GM04504 (cell line): ENCODE results near the gene ZNF311.
"Not testable (repeated sequence)": the region's sequence is repeated elsewhere in the genome, so short reads cannot be mapped to it uniquely, and the experiment has no call there.

Experiments
- DNase-seq: peaks from one replicate; pipeline ENCODE4 v3.0.0-alpha.2; 2012; ENCODE audit warnings: low read depth

ZNF311 gene

DNA sequence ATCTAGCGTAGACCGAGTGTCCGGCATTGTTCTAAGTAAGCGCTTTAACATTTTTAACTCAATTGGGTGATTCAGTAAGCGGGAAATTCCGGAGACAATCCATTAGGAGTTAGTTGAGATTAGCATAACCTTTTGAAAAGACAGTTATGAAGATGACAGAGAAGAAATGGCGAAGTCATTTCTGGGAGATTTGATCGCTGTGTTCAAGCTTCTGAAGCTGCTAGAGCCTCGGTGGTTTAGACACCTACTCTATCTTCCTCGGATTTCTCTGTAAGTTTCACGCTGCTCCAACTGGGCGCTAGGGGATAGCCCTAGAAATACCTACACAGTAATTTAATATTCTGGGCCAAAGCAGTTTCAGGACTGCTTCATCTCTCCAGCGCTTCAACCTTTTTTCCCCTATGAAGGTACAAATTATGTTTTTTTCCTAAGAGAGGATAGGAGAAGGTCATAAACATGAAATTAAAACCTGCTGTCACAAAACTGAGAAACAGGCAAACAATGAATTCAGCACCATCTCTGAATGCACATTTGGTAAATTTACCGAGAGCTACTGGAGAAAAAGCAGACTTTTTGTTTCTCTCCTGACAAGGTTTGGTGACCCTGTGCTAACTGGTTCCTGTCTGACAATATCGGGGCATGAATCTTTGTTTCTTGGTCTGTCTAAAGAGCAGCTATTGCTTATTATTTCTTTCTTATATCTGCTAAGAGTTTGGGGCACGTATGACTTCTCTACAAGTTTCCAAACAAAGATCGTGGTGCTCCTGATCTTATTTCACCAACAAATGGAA is 22.4 kb downstream of the ZNF311 start:
- DNase-seq = peak; percentile 24

DNA sequence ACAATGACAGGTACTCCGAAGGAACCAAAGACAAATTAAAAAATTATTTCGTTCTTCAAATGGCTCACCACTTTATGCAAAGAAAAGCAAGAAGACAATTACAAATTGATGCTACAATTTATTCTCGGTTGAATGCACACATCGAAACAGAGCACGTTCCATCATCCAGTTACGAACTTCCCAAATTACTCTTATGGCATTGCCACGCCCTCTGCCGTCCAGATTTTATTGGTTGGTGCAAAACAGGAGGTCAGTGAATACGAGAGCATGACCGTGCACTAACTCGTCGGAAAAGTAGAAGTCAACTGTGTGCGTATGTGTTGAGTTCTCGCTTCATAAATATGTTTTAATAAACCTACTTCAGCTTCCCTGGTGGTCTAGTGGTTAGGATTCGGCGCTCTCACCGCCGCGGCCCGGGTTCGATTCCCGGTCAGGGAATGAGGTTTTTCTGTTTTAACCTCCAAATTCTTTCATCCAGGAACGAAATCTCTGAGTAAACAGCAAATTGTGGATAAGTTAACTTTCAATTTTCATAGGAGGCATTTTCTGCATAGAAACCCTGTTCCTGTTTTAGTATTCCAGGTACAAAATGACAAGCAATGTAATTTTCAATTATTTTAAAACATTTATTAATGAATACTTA is 23.2 kb downstream of the ZNF311 start:
- peak; percentile 71 for DNase-seq

DNA sequence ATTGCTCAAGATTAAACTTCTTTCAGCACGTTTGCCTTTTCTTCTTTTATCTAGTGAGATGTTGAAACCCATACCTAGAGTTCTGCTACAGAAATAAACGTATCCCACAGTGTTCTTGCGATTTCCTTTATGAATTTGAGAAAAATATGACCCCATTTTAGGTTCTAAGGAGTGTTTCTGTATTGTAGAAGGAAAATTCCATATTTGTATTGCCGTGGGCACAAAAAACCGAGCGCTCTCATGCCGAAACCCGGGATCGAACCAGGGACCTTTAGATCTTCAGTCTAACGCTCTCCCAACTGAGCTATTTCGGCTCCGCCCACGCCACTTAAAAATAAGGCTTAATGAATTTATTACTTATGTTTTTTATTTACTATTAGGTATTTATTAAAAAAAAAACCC is 23.7 kb downstream of the ZNF311 start:
- peak; percentile 30 for DNase-seq

DNA sequence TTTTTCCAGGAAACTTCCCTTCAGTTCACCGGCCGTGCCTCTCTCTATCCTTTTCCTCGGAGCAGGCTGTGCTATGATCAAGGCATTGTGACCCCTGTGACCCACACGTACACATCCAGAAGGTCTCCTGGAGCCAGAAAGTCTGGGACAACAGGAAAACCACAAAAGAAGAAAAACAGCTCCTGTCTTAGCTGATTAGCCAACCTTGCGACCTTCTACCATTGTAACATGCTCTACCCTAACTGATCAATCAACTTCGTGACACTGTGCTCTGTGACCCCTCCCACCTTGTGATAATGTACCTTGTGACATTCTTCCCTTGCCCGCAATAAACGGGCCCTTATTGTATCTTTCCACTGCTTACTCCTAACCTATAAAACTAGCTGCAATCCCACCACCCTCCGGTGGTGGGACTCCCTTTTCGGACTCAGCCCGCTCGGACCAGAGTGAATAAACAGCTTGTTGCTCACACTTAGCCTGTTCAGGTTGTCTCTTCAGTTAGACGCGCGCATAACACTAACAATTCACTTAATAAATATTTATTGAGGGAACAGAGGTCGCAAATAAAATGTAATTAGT is 24.2 kb downstream of the ZNF311 start:
- DNase-seq = peak; percentile 27

DNA sequence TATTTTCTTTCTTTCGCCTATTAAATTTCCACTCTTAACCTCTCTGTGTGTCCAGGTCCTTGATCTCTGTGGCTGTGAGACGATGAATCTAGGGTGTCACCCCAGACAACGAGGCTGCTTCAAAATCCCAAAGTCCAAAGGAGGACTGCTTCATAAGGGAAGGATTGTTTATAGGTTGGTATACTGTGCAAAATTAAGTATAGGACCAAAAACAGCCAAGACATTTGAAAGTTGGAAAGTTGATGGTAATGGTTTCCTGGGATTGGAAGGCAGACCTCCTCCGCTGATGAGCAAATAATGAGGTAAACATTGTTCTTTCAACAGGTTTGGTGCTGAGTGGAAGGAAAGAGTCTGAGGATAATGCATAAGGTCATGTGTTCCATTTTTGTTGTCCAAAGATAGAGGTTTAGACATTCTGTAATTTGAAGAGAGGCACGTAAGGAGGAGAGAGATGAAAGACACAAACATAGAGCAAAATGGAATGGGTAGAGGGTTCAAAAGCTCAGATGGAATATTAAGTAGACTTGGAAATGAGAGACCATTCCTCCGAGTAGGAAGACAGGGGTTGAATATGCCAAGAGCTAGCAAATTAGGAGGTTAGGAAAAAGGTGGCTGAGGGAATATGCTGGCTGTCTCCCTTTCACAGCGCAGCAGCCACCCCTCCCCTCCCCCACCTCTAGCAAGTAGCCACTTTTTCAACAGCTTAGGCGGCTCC is 24.8 kb downstream of the ZNF311 start:
- DNase-seq = no peak

DNA sequence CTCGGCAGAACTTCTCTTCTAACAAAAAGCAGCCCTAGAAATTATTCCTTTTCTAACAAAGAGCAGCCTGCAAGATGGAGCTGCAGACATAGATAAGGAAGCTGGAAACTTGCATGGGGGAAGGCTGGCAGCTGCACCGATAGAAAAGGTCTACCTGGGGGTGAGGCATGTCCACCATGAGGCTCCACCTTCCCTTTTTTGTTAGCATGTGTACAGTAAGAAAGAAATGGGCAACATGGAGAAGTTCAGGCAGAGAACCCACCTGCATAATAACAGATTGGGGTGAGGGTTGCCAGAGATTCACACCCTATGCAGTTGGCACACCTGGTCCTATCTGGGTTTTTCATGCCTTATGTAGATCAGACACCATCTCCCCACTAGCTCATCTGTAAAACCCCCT is 25.4 kb downstream of the ZNF311 start:
- no peak for DNase-seq

DNA sequence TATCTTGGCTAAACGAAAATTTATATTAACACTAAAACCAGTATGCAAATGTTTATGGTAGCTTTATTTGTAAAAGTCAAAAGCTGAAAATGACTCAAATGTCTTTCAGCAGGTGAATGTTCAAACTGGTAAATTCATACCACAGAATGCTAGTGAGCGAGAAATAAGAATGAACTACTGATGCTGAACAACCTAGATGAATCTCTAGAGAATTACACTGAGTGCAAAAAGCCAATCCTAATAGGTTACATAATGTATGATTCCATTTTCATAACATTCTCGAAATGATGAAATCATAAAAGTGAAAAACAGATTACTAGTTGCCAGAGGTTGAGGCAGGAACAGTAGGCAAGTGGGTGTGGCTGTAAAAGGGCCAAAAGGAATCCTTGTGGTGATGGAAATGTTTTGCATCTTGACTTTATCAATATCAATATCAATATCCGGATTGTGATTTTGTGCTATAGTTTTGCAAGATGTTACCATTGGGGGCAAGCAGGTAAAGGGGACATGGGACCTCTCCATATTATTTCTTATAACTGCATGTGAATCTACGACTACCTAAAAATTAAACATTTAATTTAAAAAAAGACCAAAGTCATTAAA is 26.1 kb downstream of the ZNF311 start:
- no peak for DNase-seq

DNA sequence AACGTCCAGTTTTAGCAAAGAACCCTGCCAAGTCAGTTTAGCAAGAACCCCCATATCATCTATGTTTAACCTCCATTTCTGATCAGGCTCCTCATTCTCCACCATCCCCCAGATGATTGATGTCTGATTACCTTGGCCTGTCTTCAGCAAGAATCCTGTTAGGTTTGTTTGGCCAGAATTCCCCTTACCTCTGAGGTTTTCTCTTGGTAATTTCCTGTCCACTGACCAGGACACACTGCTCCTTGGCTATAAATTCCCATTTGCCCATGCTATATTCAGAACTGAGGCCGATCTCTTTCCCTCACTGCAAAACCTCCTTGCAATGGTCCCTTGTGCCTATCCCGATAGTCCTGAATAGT is 27.0 kb downstream of the ZNF311 start:
- DNase-seq = no peak

DNA sequence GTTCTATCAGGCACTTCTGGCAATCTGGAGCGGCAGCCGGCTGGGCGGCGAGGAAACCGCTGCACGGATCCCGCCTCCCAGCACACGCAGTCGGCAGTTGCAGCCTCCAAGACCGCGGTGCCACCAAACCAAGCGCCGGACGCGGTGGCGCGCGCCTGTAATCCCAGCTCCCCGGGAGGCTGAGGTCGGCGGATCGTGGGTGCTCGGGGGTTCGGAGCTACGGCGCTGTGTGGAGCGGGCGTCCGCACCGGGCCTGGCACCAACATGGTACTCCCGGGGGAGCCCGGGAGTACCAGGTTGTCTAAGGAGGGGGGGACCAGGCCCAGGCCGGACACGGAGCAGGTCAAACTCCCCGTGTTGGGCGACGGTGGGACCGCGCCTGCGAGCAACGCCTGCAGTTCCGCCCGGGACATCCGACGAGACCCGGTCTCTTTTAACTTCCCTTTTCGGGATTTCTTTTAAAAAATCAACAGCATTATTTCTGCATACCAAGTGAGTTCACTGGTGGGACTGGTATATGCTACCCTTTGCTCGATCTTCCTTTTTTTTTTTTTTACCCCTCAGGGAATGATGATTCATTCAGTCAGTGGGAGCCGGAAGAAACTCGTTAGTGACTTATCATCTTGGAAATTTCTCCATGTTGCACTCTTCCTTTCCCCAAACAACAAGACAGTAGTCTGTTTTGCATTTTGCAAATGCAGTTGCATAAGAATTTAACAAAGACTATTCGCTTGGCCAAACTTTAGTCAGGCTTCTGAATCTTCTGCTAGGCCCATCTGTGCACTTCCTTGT is 27.6 kb downstream of the ZNF311 start:
- peak; percentile 58 for DNase-seq

DNA sequence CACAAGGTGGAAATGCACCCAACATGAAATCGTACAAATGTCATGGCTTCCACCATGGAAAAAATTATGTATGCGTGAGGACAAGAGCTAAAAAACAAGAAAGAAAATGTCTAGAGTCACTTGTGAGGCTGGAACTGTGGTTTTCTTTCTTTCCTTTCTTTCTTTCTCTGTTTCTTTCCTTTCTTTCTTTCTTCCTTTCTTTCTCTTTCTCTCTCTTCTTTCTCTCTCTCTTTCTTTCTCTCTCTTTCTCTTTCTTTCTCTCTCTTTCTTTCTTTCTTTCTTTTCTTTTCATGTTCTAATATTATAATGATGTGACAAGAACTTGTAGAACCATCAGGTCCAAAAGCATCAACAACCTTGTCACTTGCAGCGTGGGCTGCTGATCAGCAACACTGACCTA is 28.4 kb downstream of the ZNF311 start:
- no peak for DNase-seq

DNA sequence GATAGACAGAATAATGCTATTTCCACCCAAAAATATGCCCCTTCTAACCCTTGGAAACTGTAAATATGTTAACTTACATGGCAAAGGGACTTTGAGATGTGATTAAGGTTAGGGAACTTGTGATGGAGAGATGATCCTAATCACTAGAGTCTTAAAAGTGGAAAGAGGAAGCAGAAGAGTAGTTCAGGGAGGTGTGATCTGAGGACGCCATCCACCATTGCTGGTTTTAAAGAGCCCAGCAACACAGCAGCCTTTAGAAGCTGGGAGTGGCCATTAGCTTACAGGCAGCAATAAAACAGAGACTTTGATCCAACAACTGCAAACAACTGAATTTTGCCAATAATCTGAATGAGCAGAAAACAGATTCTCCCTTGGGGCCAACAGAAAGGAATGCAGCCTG is 30.6 kb downstream of the ZNF311 start:
- no peak for DNase-seq

DNA sequence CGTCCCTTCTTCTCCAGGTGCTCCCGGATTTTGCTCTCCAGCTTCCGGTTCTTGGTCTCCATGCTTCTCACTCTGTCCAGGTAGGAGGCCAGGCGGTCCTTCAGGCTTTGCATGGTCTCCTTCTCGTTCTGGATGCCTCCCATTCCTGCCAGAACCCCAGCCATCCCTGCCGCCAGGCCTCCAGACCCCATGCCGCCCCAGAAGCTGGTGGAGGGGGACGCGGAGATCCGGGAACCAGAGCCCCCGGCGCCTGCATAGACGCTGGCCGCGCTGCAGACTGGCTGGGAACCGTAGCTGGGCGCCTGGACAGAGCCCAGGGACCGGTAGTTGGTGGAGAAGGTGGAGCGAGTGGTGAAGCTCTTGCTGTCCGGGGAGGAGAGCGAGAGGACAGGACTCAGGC is 35.1 kb downstream of the ZNF311 start:
- DNase-seq = not testable (repeated sequence)

DNA sequence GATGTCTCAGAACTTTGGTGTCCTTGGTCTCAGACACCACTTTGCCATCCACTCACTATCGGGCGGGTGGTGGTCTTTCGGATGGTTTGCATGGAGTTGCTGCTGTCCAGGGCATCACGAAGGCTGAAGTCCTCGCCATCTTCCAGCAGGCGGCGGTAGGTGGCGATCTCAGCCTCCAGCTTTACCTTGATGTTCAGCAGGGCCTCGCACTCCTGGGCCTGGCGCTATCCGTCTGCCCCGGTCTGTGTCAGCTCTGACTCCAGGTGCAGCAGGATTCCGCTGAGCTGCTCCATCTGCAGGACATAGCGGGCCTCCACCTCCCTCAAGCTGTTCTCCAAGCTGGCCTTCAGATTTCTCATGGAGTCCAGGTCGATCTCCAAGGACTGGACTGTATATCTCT is 36.0 kb downstream of the ZNF311 start:
- DNase-seq = no peak

DNA sequence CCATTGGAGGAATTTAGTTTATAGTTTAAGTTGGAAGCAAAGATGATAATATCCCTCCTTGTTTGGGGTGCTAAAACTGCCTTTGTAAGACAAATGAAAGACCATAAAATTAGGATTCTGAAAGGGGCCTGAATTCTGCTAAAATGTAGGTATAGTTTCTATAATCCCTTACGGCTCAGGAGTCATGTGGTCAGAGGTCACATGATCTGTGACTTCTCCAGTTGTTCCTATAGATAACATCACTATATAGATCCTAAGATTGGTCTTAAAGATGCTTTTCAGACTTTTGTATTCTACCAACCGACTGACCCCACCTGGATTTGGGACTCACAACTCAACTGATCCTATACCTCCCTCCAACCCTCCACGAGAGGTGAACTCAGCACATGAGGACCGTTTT is 36.6 kb downstream of the ZNF311 start:
- DNase-seq = no peak

DNA sequence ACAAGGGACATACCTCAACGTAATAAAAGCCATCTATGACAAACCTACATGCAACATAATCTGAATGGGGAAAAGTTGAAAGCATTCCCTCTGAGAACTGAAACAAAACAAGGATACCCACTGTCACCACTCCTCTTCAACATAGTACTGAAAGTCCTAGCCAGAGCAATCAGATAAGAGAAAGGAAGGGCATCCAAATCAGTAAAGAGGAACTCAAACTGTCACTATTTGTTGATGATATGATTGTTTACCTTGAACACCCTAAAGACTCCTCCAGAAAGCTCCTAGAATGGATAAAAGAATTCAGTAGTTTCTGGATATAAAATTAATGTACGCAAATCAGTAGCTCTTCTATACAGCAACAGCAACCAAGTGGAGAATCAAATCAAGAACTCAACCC is 39.4 kb downstream of the ZNF311 start:
- no peak for DNase-seq

DNA sequence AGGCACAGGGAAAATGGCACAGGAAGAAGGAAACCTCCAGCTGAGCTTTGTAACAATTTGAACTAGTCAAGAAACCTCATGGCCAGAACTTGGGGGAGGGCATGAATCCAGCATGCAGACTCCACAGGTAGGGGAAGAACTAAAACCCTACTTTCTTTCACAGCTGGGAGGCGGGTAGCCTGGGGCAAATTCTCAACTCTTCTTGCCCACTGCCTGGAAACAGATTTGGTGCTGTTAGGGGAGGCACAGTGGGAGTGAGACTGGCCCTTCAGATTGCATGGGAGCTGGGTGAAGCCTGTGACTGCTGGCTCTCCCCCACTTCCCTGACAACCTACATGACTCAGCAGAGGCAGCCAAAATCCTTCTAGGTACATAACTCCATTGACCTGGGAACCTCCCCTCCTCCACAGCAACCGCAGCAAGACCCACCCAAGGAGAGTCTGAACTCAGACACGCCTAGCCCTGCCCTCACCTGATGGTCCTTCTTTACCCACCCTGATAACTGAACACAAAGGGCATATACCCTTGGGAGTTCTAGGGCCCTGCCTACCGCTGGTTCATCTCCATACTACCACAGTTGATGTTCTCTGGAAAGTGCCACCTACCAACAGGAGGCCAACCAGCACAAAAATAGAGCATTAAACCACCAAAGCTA is 44.1 kb downstream of the ZNF311 start:
- no peak for DNase-seq

DNA sequence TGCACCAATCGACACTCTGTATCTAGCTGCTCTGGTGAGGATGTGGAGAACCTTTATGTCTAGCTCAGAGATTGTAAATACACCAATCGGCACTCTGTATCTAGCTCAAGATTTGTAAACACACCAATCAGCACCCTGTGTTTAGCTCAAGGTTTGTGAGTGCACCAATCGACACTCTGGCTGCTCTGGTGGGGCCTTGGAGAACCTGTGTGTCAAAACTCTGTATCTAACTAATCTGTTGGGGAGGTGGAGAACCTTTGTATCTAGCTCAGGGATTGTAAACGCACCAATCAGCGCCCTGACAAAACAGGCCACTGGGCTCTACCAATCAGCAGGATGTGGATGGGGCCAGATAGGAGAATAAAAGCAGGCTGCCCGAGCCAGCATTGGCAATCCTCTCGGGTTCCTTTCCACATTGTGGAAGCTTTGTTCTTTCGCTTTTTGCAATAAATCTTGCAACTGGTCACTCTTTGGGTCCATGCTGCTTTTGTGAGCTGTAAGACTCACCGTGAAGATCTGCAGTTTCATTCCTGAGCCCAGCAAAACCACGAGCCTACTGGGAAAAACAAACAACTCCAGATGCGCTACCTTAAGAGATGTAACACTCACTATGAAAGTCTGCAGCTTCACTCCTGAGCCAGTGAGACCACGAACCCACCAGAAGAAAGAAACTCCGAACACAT is 46.4 kb downstream of the ZNF311 start:
- DNase-seq = not testable (repeated sequence)

DNA sequence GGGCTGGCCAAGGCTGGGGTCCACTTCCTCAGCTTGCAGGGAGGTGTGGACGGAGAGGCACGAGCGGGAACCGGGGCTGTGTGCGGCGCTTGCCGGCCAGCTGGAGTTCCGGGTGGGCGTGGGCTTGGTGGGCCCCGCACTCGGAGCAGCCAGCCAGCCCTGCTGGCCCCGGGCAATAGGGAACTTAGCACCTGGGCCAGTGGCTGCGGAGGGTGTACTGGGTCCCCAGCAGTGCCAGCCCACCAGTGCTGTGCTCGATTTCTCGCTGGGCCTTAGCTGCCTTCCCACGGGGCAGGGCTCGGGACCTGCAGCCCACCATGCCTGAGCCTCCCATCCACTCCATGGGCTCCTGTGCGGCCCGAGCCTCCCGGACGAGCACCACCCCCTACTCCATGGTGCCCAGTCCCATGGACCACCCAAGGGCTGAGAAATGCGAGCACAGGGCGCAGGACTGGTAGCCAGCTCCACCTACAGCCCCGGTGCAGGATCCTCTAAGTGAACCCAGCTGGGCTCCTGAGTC is 47.3 kb downstream of the ZNF311 start:
- DNase-seq = not testable (repeated sequence)

DNA sequence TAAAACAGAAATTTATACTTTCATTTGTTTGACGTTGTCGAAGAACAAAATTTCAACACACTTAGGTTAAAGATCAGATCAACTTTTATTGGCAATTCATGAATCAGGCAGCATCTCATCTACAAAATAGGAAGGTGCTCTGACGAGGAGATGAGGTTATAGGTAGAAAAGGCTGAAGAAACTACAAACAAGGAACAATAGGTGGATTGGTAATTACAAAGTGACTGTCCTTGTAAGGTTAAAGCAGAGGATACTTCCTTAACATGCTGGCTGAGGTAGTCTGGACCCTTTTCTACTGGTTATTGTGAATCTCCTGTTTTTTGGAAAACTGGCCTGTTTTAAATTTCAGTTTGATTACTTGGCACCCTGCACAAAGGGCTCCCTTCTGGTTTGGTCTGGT is 48.8 kb downstream of the ZNF311 start:
- no peak for DNase-seq

DNA sequence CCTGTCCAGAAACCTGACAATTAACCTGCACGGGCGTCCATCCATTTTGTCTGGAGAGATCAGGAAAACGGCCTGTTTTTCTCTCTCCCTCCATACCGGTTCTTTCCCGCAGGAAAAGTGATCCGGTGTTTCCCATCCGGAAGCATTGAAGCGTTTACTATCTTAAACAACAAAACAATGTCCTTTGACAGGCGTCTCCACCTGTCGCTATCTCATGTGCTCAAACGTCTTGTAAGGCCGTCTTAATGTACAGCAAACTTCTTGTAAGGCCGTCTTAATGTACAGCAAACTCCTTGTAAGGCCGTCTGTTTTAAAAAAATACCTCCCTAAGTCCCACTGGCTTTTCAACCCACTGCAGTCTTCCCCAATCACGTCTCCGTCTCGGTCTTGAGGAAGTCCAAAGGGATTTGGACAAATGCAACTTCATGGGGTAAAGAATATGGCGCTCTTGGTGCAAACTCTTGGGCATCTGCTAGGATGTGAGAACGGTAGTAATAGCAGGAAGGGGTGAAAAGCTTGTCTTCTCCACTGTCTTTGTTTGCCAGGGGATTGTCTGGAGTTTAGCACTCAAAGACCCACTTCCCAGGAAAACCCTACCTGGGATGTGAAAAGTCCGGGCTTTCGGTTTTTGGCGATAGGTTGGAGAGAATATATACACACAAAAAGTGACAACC is 51.4 kb downstream of the ZNF311 start:
- DNase-seq = no peak
